ENCODE measurements around the gene MTPN.
A peak's percentile ranks its signal among the peaks of the same experiment; 100 is the strongest.

Gene MTPN

GRCh38 chr7:135981958-135982646 lies 4.9 kb upstream of the MTPN start:
- no peak overlapping the region for H3K9ac ChIP-seq (ENCODE audit: insufficient read length, low read depth)
- DNase-seq (ENCODE audit: low read depth, low spot score) = no peak
- H3K27me3 ChIP-seq (ENCODE audit: insufficient read depth, insufficient read length) = no peaks in the 10 kb centered on the region
- H3K4me1 ChIP-seq (ENCODE audit: insufficient read depth, insufficient read length) = no peaks in the 10 kb centered on the region
- H3K36me3 ChIP-seq (ENCODE audit: insufficient read depth, insufficient read length, low read length) = no peaks in the 10 kb centered on the region
- no peak overlapping the region for H3K4me3 ChIP-seq (ENCODE audit: insufficient read length, low read depth)
- peaks cover 12% of the 10 kb centered on the region for H3K9me3 ChIP-seq (ENCODE audit: insufficient read depth, low read length)
- TF ChIP-seq SUZ12 (IDR thresholded peaks at IDR 0.05; ENCODE audit: extremely low read depth, insufficient read depth, insufficient read length) (no peak), ZNF274 (IDR thresholded peaks at IDR 0.05; ENCODE audit: low read depth, low read length) (no peak), YY1 (IDR thresholded peaks at IDR 0.05; ENCODE audit: insufficient read depth, insufficient read length) (no peak)

DNA sequence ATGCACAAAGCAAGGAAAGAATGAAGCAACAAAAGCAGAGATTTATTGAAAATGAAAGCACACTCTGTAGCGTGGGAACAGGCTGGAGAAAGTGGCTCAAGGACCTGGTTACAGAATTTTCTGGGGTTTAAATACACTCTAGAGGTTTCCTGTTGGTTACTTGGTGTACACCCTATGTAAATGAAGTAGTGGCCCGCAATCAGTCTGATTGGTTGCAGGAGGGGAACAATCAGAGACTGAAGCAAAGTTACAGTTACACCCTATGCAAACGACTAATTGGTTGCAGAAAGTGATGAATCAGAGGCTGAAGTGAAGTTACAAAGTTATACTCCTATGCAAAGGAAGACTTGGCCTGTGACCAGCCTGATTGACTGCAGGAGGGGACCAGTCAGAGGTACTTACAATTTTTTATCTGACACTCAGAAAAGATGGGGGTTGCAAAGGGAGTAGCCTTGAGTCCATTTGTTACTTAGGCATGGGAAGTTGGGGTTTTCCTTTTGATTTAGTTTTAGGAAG lies 3.6 kb upstream of the MTPN start:
- Histone ChIP-seq H3K4me3 (ENCODE audit: insufficient read length, low read depth) (no peak overlapping the region), H3K36me3 (ENCODE audit: insufficient read depth, insufficient read length, low read length) (peaks cover 4% of the 10 kb centered on the region), H3K9ac (ENCODE audit: insufficient read length, low read depth) (no peak overlapping the region), H3K27me3 (ENCODE audit: insufficient read depth, insufficient read length) (no peaks in the 10 kb centered on the region), H3K9me3 (ENCODE audit: insufficient read depth, low read length) (peaks cover 8% of the 10 kb centered on the region), H3K4me1 (ENCODE audit: insufficient read depth, insufficient read length) (no peaks in the 10 kb centered on the region)
- no peak for DNase-seq (ENCODE audit: low read depth, low spot score)
- TF ChIP-seq SUZ12 (IDR thresholded peaks at IDR 0.05; ENCODE audit: extremely low read depth, insufficient read depth, insufficient read length) = no peak
- no peak for TF ChIP-seq YY1 (IDR thresholded peaks at IDR 0.05; ENCODE audit: insufficient read depth, insufficient read length)
- TF ChIP-seq ZNF274 (IDR thresholded peaks at IDR 0.05; ENCODE audit: low read depth, low read length) = no peak

DNA sequence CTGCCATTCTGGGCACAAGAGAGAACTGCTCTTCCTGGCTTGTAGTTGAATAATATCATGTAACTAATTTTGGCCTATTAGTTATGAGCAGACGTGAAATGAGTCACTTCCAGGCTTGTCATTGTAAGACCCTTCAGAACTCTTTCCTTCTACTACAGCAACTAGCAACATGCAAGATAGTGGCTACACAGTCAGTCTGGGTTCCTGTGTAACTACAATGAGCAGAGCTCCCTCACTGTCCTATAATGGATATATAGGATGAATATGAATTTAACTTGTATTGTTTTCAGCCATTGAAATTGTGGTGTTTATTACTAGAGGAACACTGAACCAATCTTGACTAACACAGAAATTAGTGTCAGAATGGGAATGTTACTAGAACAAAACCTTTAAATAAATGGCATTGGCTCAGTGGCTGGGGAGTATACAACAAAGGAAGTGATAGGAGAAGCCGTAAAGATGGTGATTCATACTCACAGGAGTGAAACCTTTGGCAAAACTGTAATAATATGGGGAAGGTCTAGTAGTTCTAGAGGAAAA lies 2.9 kb upstream of the MTPN start:
- Histone ChIP-seq H3K9me3 (ENCODE audit: insufficient read depth, low read length) (peaks cover 1% of the 10 kb centered on the region; the same call in 1 of the 2 replicates), H3K4me1 (ENCODE audit: insufficient read depth, insufficient read length) (no peaks in the 10 kb centered on the region), H3K27me3 (ENCODE audit: insufficient read depth, insufficient read length) (no peaks in the 10 kb centered on the region), H3K9ac (ENCODE audit: insufficient read length, low read depth) (no peak overlapping the region), H3K4me3 (ENCODE audit: insufficient read length, low read depth) (no peak overlapping the region), H3K36me3 (ENCODE audit: insufficient read depth, insufficient read length, low read length) (peaks cover 10% of the 10 kb centered on the region)
- TF ChIP-seq YY1 (IDR thresholded peaks at IDR 0.05; ENCODE audit: insufficient read depth, insufficient read length) = no peak
- TF ChIP-seq SUZ12 (IDR thresholded peaks at IDR 0.05; ENCODE audit: extremely low read depth, insufficient read depth, insufficient read length) = no peak
- no peak for TF ChIP-seq ZNF274 (IDR thresholded peaks at IDR 0.05; ENCODE audit: low read depth, low read length)
- no peak for DNase-seq (ENCODE audit: low read depth, low spot score)

- no peaks in the 10 kb centered on the region for H3K27me3 ChIP-seq (ENCODE audit: insufficient read depth, insufficient read length)
- no peak for DNase-seq (ENCODE audit: low read depth, low spot score)
- H3K9ac ChIP-seq (ENCODE audit: insufficient read length, low read depth) = no peak overlapping the region
- H3K4me1 ChIP-seq (ENCODE audit: insufficient read depth, insufficient read length) = no peaks in the 10 kb centered on the region
- H3K4me3 ChIP-seq (ENCODE audit: insufficient read length, low read depth) = no peak overlapping the region
- no peaks in the 10 kb centered on the region for H3K9me3 ChIP-seq (ENCODE audit: insufficient read depth, low read length)
- TF ChIP-seq SUZ12 (IDR thresholded peaks at IDR 0.05; ENCODE audit: extremely low read depth, insufficient read depth, insufficient read length) = no peak
- TF ChIP-seq ZNF274 (IDR thresholded peaks at IDR 0.05; ENCODE audit: low read depth, low read length) = no peak
- TF ChIP-seq YY1 (IDR thresholded peaks at IDR 0.05; ENCODE audit: insufficient read depth, insufficient read length) = no peak
- H3K36me3 ChIP-seq (ENCODE audit: insufficient read depth, insufficient read length, low read length) = peaks cover 14% of the 10 kb centered on the region
Measured at GRCh38 chr7:135979471-135980011, 2.4 kb upstream of the MTPN start.

- H3K36me3 ChIP-seq (ENCODE audit: insufficient read depth, insufficient read length, low read length) = peaks cover 19% of the 10 kb centered on the region
- H3K4me3 ChIP-seq (ENCODE audit: insufficient read length, low read depth) = no peak overlapping the region
- no peak for DNase-seq (ENCODE audit: low read depth, low spot score)
- H3K9me3 ChIP-seq (ENCODE audit: insufficient read depth, low read length) = no peaks in the 10 kb centered on the region
- TF ChIP-seq SUZ12 (IDR thresholded peaks at IDR 0.05; ENCODE audit: extremely low read depth, insufficient read depth, insufficient read length) = no peak
- no peak for TF ChIP-seq ZNF274 (IDR thresholded peaks at IDR 0.05; ENCODE audit: low read depth, low read length)
- no peak for TF ChIP-seq YY1 (IDR thresholded peaks at IDR 0.05; ENCODE audit: insufficient read depth, insufficient read length)
- no peaks in the 10 kb centered on the region for H3K27me3 ChIP-seq (ENCODE audit: insufficient read depth, insufficient read length)
- H3K9ac ChIP-seq (ENCODE audit: insufficient read length, low read depth) = no peak overlapping the region
- no peaks in the 10 kb centered on the region for H3K4me1 ChIP-seq (ENCODE audit: insufficient read depth, insufficient read length)
Measured at GRCh38 chr7:135978624-135979023, 1.5 kb upstream of the MTPN start.

- Histone ChIP-seq H3K36me3 (ENCODE audit: insufficient read depth, insufficient read length, low read length) (peaks cover 22% of the 10 kb centered on the region), H3K9ac (ENCODE audit: insufficient read length, low read depth) (peak overlapping the region; percentile 32), H3K4me1 (ENCODE audit: insufficient read depth, insufficient read length) (no peaks in the 10 kb centered on the region), H3K9me3 (ENCODE audit: insufficient read depth, low read length) (no peaks in the 10 kb centered on the region), H3K27me3 (ENCODE audit: insufficient read depth, insufficient read length) (no peaks in the 10 kb centered on the region), H3K4me3 (ENCODE audit: insufficient read length, low read depth) (peak overlapping the region; percentile 93)
- TF ChIP-seq YY1 (IDR thresholded peaks at IDR 0.05; ENCODE audit: insufficient read depth, insufficient read length) (no peak), ZNF274 (IDR thresholded peaks at IDR 0.05; ENCODE audit: low read depth, low read length) (no peak), SUZ12 (IDR thresholded peaks at IDR 0.05; ENCODE audit: extremely low read depth, insufficient read depth, insufficient read length) (no peak)
- DNase-seq (ENCODE audit: low read depth, low spot score) = no peak
Measured at GRCh38 chr7:135977742-135978066, 545 bp upstream of the MTPN start.

DNA sequence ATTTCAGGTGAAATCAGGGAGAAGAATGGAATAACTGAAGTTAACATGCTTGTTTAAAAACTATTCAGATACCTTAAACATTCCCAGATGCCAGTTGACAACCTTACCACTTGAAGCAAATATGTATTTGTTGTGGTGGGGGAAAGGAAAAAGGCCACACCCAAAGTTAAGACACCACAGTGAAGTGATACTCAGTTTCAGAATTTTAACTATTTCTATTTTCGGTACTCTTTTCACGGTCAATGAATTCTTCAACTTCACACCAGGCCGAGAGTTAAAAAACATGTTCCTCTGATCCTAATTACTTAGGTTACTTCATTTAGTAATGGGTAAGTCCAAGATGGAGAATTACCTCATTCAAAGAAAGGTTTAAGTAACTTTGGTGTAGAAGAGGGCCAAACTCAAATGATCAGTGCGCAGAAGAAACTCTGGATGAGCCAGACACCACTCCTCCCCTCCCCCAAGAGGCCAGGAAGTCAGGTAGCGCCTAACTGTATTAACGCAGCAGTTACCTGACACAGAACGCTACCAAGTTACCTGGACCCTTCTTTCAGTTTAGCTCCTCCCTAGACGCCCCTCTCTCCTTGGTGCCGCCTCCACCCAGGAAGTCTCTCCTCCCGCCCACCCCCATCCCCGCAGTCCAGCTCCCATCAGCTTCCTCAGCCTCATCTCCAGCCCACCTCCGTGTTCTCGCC lies 700 bp downstream of the MTPN start:
- TF ChIP-seq YY1 (IDR thresholded peaks at IDR 0.05; ENCODE audit: insufficient read depth, insufficient read length) (no peak), SUZ12 (IDR thresholded peaks at IDR 0.05; ENCODE audit: extremely low read depth, insufficient read depth, insufficient read length) (no peak), ZNF274 (IDR thresholded peaks at IDR 0.05; ENCODE audit: low read depth, low read length) (no peak)
- peak overlapping the region; percentile 93 for H3K4me3 ChIP-seq (ENCODE audit: insufficient read length, low read depth)
- DNase-seq (ENCODE audit: low read depth, low spot score) = no peak
- H3K9ac ChIP-seq (ENCODE audit: insufficient read length, low read depth) = peak overlapping the region; percentile 89
- no peaks in the 10 kb centered on the region for H3K4me1 ChIP-seq (ENCODE audit: insufficient read depth, insufficient read length)
- no peaks in the 10 kb centered on the region for H3K9me3 ChIP-seq (ENCODE audit: insufficient read depth, low read length)
- peaks cover 33% of the 10 kb centered on the region for H3K36me3 ChIP-seq (ENCODE audit: insufficient read depth, insufficient read length, low read length)
- no peaks in the 10 kb centered on the region for H3K27me3 ChIP-seq (ENCODE audit: insufficient read depth, insufficient read length)
